Measurements from ENCODE around the gene FLYWCH2.
"Not testable (repeated sequence)": the region's sequence is repeated elsewhere in the genome, so short reads cannot be mapped to it uniquely, and the experiment has no call there.

FLYWCH2 gene

DNA sequence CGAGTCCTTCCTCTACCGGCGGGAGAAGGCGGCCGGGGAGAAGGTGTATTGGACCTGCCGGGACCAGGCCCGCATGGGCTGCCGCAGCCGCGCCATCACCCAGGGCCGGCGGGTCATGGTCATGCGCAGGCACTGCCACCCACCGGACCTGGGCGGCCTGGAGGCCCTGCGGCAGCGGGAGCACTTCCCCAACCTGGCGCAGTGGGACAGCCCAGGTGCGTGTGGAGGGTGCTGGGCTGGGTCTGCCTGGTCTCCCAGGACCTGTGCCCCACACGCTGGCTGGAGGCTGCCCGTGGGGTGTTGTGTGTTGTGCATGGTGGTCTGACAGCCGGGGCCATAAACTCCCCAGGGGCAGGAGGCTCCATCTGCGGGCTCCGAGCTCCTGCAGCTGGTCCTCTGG is 54.2 kb downstream of the FLYWCH2 start:
- in situ Hi-C loops (cut with MboI; ENCODE audit: low sequenced_read_pairs): no loop called here

DNA sequence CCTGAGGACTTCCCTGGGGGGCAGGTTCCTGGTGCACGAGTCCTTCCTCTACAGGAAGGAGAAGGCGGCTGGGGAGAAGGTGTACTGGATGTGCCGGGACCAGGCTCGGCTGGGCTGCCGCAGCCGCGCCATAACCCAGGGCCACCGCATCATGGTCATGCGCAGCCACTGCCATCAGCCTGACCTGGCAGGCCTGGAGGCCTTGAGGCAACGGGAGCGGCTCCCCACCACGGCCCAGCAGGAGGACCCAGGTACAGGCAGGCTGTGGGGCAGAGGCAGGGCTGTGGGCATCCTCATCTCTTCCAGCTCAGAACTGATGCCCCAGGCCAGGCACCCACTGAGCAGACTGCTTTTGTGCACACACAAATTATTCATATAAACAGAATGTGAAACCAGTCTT is 55.2 kb downstream of the FLYWCH2 start:
- in situ Hi-C loops (cut with MboI; ENCODE audit: low sequenced_read_pairs): no loop called here

DNA sequence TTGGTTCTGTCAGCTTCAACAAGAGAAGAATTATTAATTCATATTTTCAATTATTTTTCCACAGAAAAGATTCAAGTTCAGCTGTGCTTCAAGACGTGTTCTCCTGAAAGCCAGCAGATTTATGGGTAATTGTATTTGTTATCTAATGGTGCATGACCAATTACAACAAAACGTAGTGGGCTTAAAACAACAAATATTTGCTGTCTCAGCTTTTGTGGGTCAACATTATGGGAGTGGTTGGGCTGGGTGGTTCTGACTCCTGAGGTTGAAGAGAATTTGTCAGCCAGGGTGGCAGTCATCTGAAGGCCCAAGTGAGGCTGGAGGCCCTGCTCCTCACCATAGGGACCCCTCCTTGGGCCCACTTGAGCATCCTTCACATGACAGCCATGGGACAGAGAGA is 57.0 kb downstream of the FLYWCH2 start:
- in situ Hi-C loops (cut with MboI; ENCODE audit: low sequenced_read_pairs): no loop called here

DNA sequence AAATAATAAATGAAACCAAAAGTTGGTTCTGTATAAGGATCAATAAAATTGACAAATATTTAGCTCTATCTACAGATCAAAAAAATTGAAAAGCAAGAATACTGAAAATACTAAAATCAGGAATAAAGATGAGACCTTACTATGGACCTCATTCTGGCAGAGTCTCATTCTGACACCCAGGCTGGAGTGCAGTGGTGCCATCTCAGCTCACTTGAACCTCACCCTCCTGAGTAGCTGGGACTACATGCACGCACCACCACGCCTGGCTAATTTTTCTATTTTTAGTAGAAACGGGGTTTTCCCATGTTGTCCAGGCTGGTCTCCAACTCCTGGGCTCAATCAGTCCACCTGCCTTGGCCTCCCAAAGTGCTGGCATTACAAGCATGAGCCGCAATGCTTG is 59.0 kb downstream of the FLYWCH2 start:
- in situ Hi-C loops (cut with MboI; ENCODE audit: low sequenced_read_pairs): no loop called here

DNA sequence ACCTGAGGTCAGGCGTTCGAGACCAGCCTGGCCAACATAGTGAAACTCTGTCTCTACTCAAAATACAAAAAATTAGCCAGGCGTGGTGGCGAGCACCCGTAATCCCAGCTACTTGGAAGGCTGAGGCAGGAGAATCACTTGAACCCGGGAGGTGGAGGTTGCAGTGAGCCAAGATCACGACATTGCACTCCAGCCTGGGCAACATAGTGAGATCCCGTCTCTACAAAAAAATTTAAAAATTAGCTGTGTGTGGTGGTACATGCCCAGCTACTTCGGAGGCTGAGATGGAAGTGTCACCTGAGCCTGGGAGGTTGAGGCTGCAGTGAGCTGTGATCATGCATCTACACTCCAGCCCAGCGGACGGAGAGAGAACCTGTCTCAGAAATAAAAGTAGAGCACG is 60.7 kb downstream of the FLYWCH2 start:
- in situ Hi-C loops (cut with MboI; ENCODE audit: low sequenced_read_pairs): not testable (repeated sequence)

DNA sequence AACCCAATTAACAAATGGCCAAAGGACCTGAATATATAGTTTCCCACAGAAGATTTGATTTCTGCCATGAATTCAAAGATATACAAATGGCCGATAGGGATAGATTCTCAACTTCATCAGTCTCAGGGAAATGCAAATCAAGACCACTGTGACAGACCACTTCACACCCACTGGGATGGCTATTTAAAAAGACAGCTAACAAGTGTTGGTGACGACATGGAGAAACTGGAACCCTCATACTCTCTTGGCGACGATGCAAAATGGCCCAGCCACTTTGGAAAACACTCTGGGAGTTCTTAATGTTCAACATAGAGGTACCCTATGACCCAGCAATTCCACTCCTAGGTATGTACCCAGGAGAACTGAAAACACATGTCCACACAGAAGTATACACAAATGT is 63.6 kb downstream of the FLYWCH2 start:
- in situ Hi-C loops (cut with MboI; ENCODE audit: low sequenced_read_pairs): no loop called here

Measured in hTERT RPE-1 (cell line).